Uterus (tissue), 4 donors: ENCODE data around the gene TMEM185B. TPM values are rescaled to one million over a fixed set of nuclear protein-coding genes. Genes with fewer than 3 reads are reported as not detected.

Experiments used
- DNase-seq, 2 donors: peaks; one replicate each; pipeline ENCODE4 v3.0.0-alpha.2; 2019 to 2020
- H3K27ac ChIP-seq, 2 donors: fragments of 200-600 bp; sonication (generic); 1 replicate in 1 of 2; 2 replicates in 1 of 2; pipeline ENCODE4 v1.5.1; 2016 to 2018
- H3K27me3 ChIP-seq, 2 donors: fragments of 200-600 bp; sonication (generic); one replicate each; pipeline ENCODE4 v1.5.1; 2018 to 2019; ENCODE audit warnings: control low read depth in 1 of 2
- H3K36me3 ChIP-seq, 2 donors: fragments of 200-600 bp; sonication (generic); one replicate each; pipeline ENCODE4 v1.5.1; 2019; ENCODE audit warnings: control low read depth in 1 of 2
- H3K4me1 ChIP-seq, 2 donors: fragments of 200-600 bp; sonication (generic); one replicate each; pipeline ENCODE4 v1.5.1; 2018 to 2019; ENCODE audit warnings: control low read depth in 1 of 2
- H3K4me3 ChIP-seq, 2 donors: fragments of 200-600 bp; sonication (generic); 1 replicate in 1 of 2; 2 replicates in 1 of 2; pipeline ENCODE4 v1.5.1; 2018 to 2019; ENCODE audit warnings: mild to moderate bottlenecking in 1 of 2
- H3K9me3 ChIP-seq, 2 donors: fragments of 200-600 bp; sonication (generic); one replicate each; pipeline ENCODE4 v1.5.1; 2019; ENCODE audit warnings: control low read depth in 1 of 2
- CTCF ChIP-seq, 4 experiments: fragments of 200-600 bp in 2 of 4; fragments of 450-650 bp in 2 of 4; sonication (generic) in 2 of 4; IDR thresholded peaks; one replicate each; pipeline ENCODE4 v1.5.1; 2016 to 2019; ENCODE audit warnings: antibody characterized with exemption in 4 of 4, mild to moderate bottlenecking in 2 of 4, moderate library complexity in 1 of 4
- POLR2A ChIP-seq, 2 donors: fragments of 450-650 bp; IDR thresholded peaks; one replicate each; pipeline ENCODE4 v1.6.1; 2016; ENCODE audit warnings: antibody characterized with exemption in 2 of 2, mild to moderate bottlenecking in 1 of 2, moderate library complexity in 1 of 2
- intact Hi-C: fragments of 100-400 bp; cut with DNase I; formaldehyde crosslinking; loops from one replicate; pipeline ENCODE4 v1.15.1; 2023; ENCODE audit warnings: low total_unique reads
- total RNA-seq, 4 donors: library from RNA; depleted of rRNA in 3 of 4; stranded (reverse); fragments of >200 nt in 3 of 4; gene quantifications; one replicate each; pipeline versions ENCODE4 v1.1.0 to v1.2.4, GENCODE V29; 2014 to 2023
- donor health status: DM: yes; HTN: yes; CAD: no.

Gene TMEM185B
- total RNA-seq, 4 donors from 2014 or later, result 11.5 to 34.6 (median 22.0) TPM

GRCh38 chr2:120251880-120252224, 28.7 kb upstream of the TMEM185B start:
- no peaks in the 10 kb centered on the region for H3K9me3 ChIP-seq
- TF ChIP-seq CTCF (IDR thresholded peaks at IDR 0.05) (no peak), POLR2A (IDR thresholded peaks at IDR 0.05) (no peak)
- no peaks in the 10 kb centered on the region for H3K27me3 ChIP-seq
- H3K4me1 ChIP-seq, result no peaks in the 10 kb centered on the region
- peak overlapping the region; percentile 65 to 91 for H3K4me3 ChIP-seq
- intact Hi-C loops, result no loop called here
- H3K36me3 ChIP-seq, result no peaks in the 10 kb centered on the region
- H3K27ac ChIP-seq, result peak overlapping the region; percentile 66 to 95
- no peak for DNase-seq

- intact Hi-C loops, result no loop called here
These were observed 27.9 kb upstream of the TMEM185B start for GRCh38 chr2:120251078-120251477.

GRCh38 chr2:120250640-120251039, 27.4 kb upstream of the TMEM185B start:
- no peak overlapping the region for H3K27ac ChIP-seq
- H3K36me3 ChIP-seq, result no peaks in the 10 kb centered on the region
- DNase-seq, result no peak
- no peaks in the 10 kb centered on the region for H3K9me3 ChIP-seq
- H3K4me1 ChIP-seq, result peaks cover 0 to 3% of the 10 kb centered on the region in 2 donors
- TF ChIP-seq CTCF (IDR thresholded peaks at IDR 0.05) (no peak), POLR2A (IDR thresholded peaks at IDR 0.05) (no peak)
- H3K4me3 ChIP-seq, result no peak overlapping the region
- intact Hi-C loops, result no loop called here
- H3K27me3 ChIP-seq, result no peaks in the 10 kb centered on the region

More at GRCh38 chr2:120251078-120251477, 27.9 kb upstream of the TMEM185B start:
- H3K27ac ChIP-seq, result no peak overlapping the region
- H3K4me3 ChIP-seq, result no peak overlapping the region
- DNase-seq, result no peak
- no peaks in the 10 kb centered on the region for H3K27me3 ChIP-seq
- no peak for TF ChIP-seq CTCF (IDR thresholded peaks at IDR 0.05)
- no peak for TF ChIP-seq POLR2A (IDR thresholded peaks at IDR 0.05)
- no peaks in the 10 kb centered on the region for H3K36me3 ChIP-seq
- no peaks in the 10 kb centered on the region for H3K4me1 ChIP-seq
- no peaks in the 10 kb centered on the region for H3K9me3 ChIP-seq

- no peak overlapping the region for H3K27ac ChIP-seq
- H3K4me1 ChIP-seq, result peaks cover 0 to 7% of the 10 kb centered on the region in 2 donors
- TF ChIP-seq POLR2A (IDR thresholded peaks at IDR 0.05) (no peak), CTCF (IDR thresholded peaks at IDR 0.05) (no peak)
- H3K27me3 ChIP-seq, result no peaks in the 10 kb centered on the region
- no peaks in the 10 kb centered on the region for H3K36me3 ChIP-seq
- no peak for DNase-seq
- H3K4me3 ChIP-seq, result no peak overlapping the region
- no peaks in the 10 kb centered on the region for H3K9me3 ChIP-seq
- intact Hi-C loops, result no loop called here
These were observed 24.7 kb upstream of the TMEM185B start for GRCh38 chr2:120247851-120248250.

GRCh38 chr2:120246546-120247300, 23.5 kb upstream of the TMEM185B start:
- H3K27me3 ChIP-seq, result no peaks in the 10 kb centered on the region
- DNase-seq, result no peak
- intact Hi-C loops, result no loop called here

More at GRCh38 chr2:120246546-120247300, 23.5 kb upstream of the TMEM185B start:
- Histone ChIP-seq H3K36me3 (no peaks in the 10 kb centered on the region), H3K9me3 (no peaks in the 10 kb centered on the region), H3K27ac (no peak overlapping the region), H3K4me3 (no peak overlapping the region), H3K4me1 (peaks cover 0 to 7% of the 10 kb centered on the region in 2 donors)
- TF ChIP-seq CTCF (IDR thresholded peaks at IDR 0.05) (no peak), POLR2A (IDR thresholded peaks at IDR 0.05) (no peak)
